ENCODE results near the gene STT3A.

STT3A gene

DNA sequence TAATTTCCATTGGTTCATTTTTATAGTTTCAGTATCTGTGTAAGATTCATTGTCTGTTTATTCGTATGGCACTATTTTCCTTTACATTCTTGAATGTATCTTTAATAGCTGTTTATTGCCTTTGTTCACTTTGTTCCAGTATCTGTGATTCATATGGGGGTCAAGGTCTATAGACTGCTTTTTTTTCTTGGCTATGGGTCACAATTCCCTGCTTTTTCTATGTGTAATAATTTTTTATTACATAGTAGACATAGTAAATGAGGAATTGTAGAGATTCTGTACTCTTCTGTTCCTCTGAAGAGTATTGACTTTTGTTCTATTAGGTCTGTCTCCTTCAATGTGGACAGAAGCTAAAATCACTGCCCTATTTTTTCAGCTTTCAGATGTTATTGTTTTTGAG lies 77.5 kb downstream of the STT3A start:
- no peak for DNase-seq

- DNase-seq, result no peak
These were observed 78.9 kb downstream of the STT3A start for GRCh38 chr11:125671561-125671960.
